Ishikawa (cell line): ENCODE measurements around the gene GPR61.

Experiments
- CEBPB ChIP-seq: IDR thresholded peaks from 2 replicates; pipeline ENCODE4 v1.6.1; 2012
- EGR1 ChIP-seq: IDR thresholded peaks from 2 replicates; pipeline ENCODE4 v1.6.1; 2012
- RAD21 ChIP-seq: IDR thresholded peaks from 2 replicates; pipeline ENCODE4 v1.6.1; 2012; ENCODE audit warnings: low read depth
- TCF12 ChIP-seq: IDR thresholded peaks from 2 replicates; pipeline ENCODE4 v1.6.1; 2012; ENCODE audit warnings: low read depth
- TEAD4 ChIP-seq: IDR thresholded peaks from 2 replicates; pipeline ENCODE4 v1.6.1; 2012

GRCh38 chr1:109539676-109540075 is at the start of gene GPR61:
- TF ChIP-seq CEBPB: no peak
- no peak for TF ChIP-seq EGR1
- no peak for TF ChIP-seq TEAD4
- no peak for TF ChIP-seq TCF12
- no peak for TF ChIP-seq RAD21
